Measurements from ENCODE around the gene PXMP2. TPM values are rescaled to one million over a fixed set of nuclear protein-coding genes. Genes with fewer than 3 reads are reported as not detected.
A peak's percentile ranks its signal among the peaks of the same experiment; 100 is the strongest.

The PXMP2 gene
- total RNA-seq, 1 donor from 2014 or later, result 24.6 TPM

- H3K9me3 Mint-ChIP-seq, result no peaks in the 10 kb centered on the region
- H3K27ac Mint-ChIP-seq, result peak overlapping the region; percentile 45
- H3K36me3 Mint-ChIP-seq (ENCODE audit: low read depth), result peaks cover 81% of the 10 kb centered on the region
- H3K4me1 Mint-ChIP-seq, result peaks cover 4% of the 10 kb centered on the region
- DNase-seq, result no peak
- no peaks in the 10 kb centered on the region for H3K27me3 Mint-ChIP-seq
- H3K4me3 Mint-ChIP-seq, result no peak overlapping the region
- intact Hi-C loops (cut with micrococcal nuclease), result no loop called here
These were observed 42.3 kb downstream of the PXMP2 start for GRCh38 chr12:132729541-132730320.

DNA sequence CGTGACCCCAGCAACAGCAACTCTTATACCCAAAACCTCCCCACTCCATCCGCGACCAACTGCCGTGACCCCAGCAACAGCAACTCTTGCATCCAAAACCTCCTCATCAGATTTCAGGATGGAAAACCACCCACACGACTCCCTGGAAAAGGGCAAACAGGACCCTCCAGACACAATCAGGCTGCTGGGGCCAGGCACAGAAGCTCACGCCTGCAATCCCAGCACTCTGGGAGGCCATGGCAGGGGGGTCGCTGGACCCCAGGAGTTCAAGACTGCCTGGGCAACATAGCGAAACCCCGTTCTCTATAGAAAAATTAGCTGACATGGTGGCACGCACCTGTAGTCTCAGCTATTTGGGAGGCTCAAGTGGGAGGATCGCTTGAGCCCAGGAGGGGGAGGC lies 43.0 kb downstream of the PXMP2 start:
- H3K9me3 Mint-ChIP-seq, result no peaks in the 10 kb centered on the region
- no peaks in the 10 kb centered on the region for H3K27me3 Mint-ChIP-seq
- H3K27ac Mint-ChIP-seq, result peak overlapping the region; percentile 45
- H3K4me1 Mint-ChIP-seq, result peaks cover 4% of the 10 kb centered on the region
- H3K36me3 Mint-ChIP-seq (ENCODE audit: low read depth), result peaks cover 83% of the 10 kb centered on the region
- no peak overlapping the region for H3K4me3 Mint-ChIP-seq
- no peak for DNase-seq
- intact Hi-C loops (cut with micrococcal nuclease), result no loop called here

DNA sequence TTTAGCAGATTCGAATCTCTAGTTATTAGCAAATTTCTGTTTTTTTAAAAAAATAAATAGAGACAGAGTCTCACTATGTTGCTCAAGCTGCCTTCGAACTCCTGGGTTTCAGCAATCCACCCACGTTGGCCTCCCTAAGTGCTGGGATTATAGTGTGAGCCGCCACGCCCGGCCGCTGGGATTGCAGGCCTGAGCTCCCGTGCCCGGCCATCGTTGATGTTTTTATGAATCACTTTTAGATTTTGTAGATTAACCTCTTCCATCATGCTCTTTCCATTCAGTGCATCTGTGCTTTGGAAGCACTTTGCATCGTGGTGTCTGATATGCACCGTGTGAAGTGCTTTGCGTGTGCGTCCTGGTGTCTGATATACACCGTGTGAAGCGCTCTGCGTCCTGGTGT lies 44.2 kb downstream of the PXMP2 start:
- Mint-ChIP-seq H3K4me1 (peaks cover 4% of the 10 kb centered on the region), H3K9me3 (no peaks in the 10 kb centered on the region), H3K27ac (no peak overlapping the region), H3K27me3 (no peaks in the 10 kb centered on the region), H3K4me3 (no peak overlapping the region), H3K36me3 (ENCODE audit: low read depth) (peaks cover 82% of the 10 kb centered on the region)
- intact Hi-C loops (cut with micrococcal nuclease), result no loop called here
- DNase-seq, result no peak

GRCh38 chr12:132734206-132734605 lies 46.8 kb downstream of the PXMP2 start:
- H3K4me1 Mint-ChIP-seq, result peaks cover 4% of the 10 kb centered on the region
- no peaks in the 10 kb centered on the region for H3K9me3 Mint-ChIP-seq
- intact Hi-C loops (cut with micrococcal nuclease), result no loop called here
- peaks cover 79% of the 10 kb centered on the region for H3K36me3 Mint-ChIP-seq (ENCODE audit: low read depth)
- DNase-seq, result no peak
- no peak overlapping the region for H3K4me3 Mint-ChIP-seq
- H3K27me3 Mint-ChIP-seq, result no peaks in the 10 kb centered on the region
- H3K27ac Mint-ChIP-seq, result no peak overlapping the region

DNA sequence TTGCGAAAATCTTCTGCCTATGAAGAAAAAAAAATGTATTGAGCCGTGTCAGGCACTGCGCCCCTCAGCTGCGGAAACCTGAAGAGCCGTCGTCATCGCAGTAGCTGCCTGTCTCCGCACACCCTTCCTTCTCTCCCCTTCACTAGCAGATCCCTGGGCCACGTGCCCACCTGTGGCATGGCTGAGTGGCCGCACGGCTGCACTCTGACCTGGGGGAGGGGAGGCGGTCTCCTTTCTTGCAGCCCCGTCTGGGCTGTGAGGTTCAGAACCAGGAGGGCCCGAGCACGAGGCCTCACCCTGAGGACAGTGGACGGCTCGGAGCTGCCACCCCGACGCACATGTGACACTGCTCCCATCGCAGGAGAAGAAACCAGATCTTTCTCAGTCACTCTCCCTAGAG lies 48.1 kb downstream of the PXMP2 start:
- Mint-ChIP-seq H3K27ac (no peak overlapping the region), H3K27me3 (no peaks in the 10 kb centered on the region), H3K9me3 (no peaks in the 10 kb centered on the region), H3K4me3 (no peak overlapping the region), H3K36me3 (ENCODE audit: low read depth) (peaks cover 81% of the 10 kb centered on the region), H3K4me1 (no peaks in the 10 kb centered on the region)
- intact Hi-C loops (cut with micrococcal nuclease), result no loop called here
- no peak for DNase-seq

- DNase-seq, result no peak
- Mint-ChIP-seq H3K27me3 (no peaks in the 10 kb centered on the region), H3K9me3 (no peaks in the 10 kb centered on the region), H3K4me1 (no peaks in the 10 kb centered on the region), H3K4me3 (no peak overlapping the region), H3K36me3 (ENCODE audit: low read depth) (peaks cover 83% of the 10 kb centered on the region), H3K27ac (no peak overlapping the region)
- intact Hi-C loops (cut with micrococcal nuclease), result no loop called here
These were observed 49.0 kb downstream of the PXMP2 start for GRCh38 chr12:132736378-132736777.

- DNase-seq, result no peak
- Mint-ChIP-seq H3K27me3 (no peaks in the 10 kb centered on the region), H3K27ac (no peak overlapping the region), H3K4me1 (no peaks in the 10 kb centered on the region), H3K36me3 (ENCODE audit: low read depth) (peaks cover 82% of the 10 kb centered on the region), H3K4me3 (no peak overlapping the region), H3K9me3 (no peaks in the 10 kb centered on the region)
- intact Hi-C loops (cut with micrococcal nuclease), result no loop called here
These were observed 49.5 kb downstream of the PXMP2 start for GRCh38 chr12:132736913-132737312.

- H3K4me1 Mint-ChIP-seq, result peaks cover 8% of the 10 kb centered on the region
- H3K4me3 Mint-ChIP-seq, result no peak overlapping the region
- H3K9me3 Mint-ChIP-seq, result peaks cover 7% of the 10 kb centered on the region
- no peak overlapping the region for H3K27ac Mint-ChIP-seq
- no peak for DNase-seq
- peaks cover 82% of the 10 kb centered on the region for H3K36me3 Mint-ChIP-seq (ENCODE audit: low read depth)
- H3K27me3 Mint-ChIP-seq, result no peaks in the 10 kb centered on the region
- intact Hi-C loops (cut with micrococcal nuclease), result no loop called here
These were observed 52.4 kb downstream of the PXMP2 start for GRCh38 chr12:132739600-132740312.

GRCh38 chr12:132740313-132740646 lies 52.9 kb downstream of the PXMP2 start:
- Mint-ChIP-seq H3K27ac (no peak overlapping the region), H3K9me3 (peaks cover 7% of the 10 kb centered on the region), H3K36me3 (ENCODE audit: low read depth) (peaks cover 82% of the 10 kb centered on the region), H3K27me3 (no peaks in the 10 kb centered on the region), H3K4me1 (peaks cover 8% of the 10 kb centered on the region), H3K4me3 (no peak overlapping the region)
- intact Hi-C loops (cut with micrococcal nuclease), result no loop called here
- no peak for DNase-seq

DNA sequence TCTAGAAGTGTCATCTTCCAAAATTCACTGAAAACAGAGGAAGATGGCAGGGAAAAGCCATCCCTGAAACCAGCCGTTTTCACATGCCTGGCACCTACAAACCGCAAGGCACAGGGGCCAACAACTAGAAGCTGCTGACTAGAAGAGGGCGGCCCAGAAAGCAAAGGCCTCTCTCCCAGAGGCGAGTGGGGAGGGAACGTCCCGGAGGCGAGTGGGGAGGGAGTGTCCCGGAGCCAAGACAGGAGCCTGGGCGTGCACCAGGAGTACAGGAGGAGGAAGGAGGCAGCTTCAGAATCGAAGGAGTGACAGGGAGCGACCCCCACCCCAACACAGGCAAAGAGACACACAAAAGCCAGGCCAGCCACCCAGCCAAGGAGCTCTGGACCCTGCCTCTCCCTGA lies 53.3 kb downstream of the PXMP2 start:
- peaks cover 7% of the 10 kb centered on the region for H3K9me3 Mint-ChIP-seq
- peaks cover 8% of the 10 kb centered on the region for H3K4me1 Mint-ChIP-seq
- peaks cover 82% of the 10 kb centered on the region for H3K36me3 Mint-ChIP-seq (ENCODE audit: low read depth)
- DNase-seq, result no peak
- H3K4me3 Mint-ChIP-seq, result no peak overlapping the region
- intact Hi-C loops (cut with micrococcal nuclease), result no loop called here
- H3K27ac Mint-ChIP-seq, result no peak overlapping the region
- no peaks in the 10 kb centered on the region for H3K27me3 Mint-ChIP-seq

DNA sequence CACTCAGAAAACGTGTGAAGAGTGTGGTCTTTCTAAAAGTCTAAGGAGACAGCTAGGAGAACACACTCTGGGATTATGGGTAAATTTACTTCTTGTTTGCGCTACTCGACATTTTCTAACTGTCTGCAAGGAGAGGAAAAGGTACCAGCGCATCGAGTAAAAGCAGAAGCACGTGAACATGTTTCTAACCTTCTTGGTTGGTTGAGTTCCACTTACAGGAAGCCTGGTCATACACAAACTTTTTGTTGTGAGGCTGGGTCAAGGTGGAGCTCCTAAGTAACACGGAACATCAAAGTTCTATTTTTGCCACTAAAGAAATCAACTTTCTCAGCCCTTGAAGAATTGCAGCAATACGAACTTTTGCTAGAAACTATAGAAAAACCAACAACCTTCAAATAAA lies 54.2 kb downstream of the PXMP2 start:
- Mint-ChIP-seq H3K9me3 (peaks cover 7% of the 10 kb centered on the region), H3K4me3 (no peak overlapping the region), H3K4me1 (peaks cover 8% of the 10 kb centered on the region), H3K27me3 (no peaks in the 10 kb centered on the region), H3K27ac (no peak overlapping the region), H3K36me3 (ENCODE audit: low read depth) (peaks cover 81% of the 10 kb centered on the region)
- no peak for DNase-seq
- intact Hi-C loops (cut with micrococcal nuclease), result no loop called here

DNA sequence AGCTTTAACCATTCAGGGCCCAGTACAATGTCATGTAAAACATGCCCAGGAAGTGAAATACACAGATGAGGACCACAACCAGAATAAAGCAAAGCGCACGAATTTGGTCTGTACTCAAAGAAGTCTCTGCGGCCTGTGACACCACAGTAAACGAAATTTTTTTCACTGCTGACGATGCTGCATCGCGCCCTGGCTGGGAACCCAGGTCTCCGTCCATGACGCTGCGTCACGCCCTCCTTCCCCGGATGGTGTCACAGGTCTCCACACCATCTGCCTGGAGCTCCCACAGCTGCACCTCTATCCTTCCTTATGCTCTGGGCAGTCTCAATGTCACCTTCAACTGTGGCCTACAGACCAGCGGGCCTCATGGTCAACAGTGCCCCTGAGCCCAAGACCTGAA lies 56.4 kb downstream of the PXMP2 start:
- peaks cover 86% of the 10 kb centered on the region for H3K36me3 Mint-ChIP-seq (ENCODE audit: low read depth)
- no peak overlapping the region for H3K27ac Mint-ChIP-seq
- peaks cover 7% of the 10 kb centered on the region for H3K9me3 Mint-ChIP-seq
- intact Hi-C loops (cut with micrococcal nuclease), result no loop called here
- H3K27me3 Mint-ChIP-seq, result no peaks in the 10 kb centered on the region
- H3K4me3 Mint-ChIP-seq, result no peak overlapping the region
- no peak for DNase-seq
- H3K4me1 Mint-ChIP-seq, result peaks cover 8% of the 10 kb centered on the region

GRCh38 chr12:132746613-132747012 lies 59.2 kb downstream of the PXMP2 start:
- Mint-ChIP-seq H3K27ac (no peak overlapping the region), H3K4me3 (no peak overlapping the region), H3K9me3 (peaks cover 7% of the 10 kb centered on the region), H3K4me1 (peaks cover 8% of the 10 kb centered on the region), H3K27me3 (no peaks in the 10 kb centered on the region), H3K36me3 (ENCODE audit: low read depth) (peaks cover 78% of the 10 kb centered on the region)
- no peak for DNase-seq
- intact Hi-C loops (cut with micrococcal nuclease), result no loop called here

GRCh38 chr12:132747395-132747794 lies 60.0 kb downstream of the PXMP2 start:
- H3K36me3 Mint-ChIP-seq (ENCODE audit: low read depth), result peaks cover 74% of the 10 kb centered on the region
- peak overlapping the region; percentile 56 for H3K27ac Mint-ChIP-seq

More at GRCh38 chr12:132747395-132747794, 60.0 kb downstream of the PXMP2 start:
- no peak overlapping the region for H3K4me3 Mint-ChIP-seq
- no peaks in the 10 kb centered on the region for H3K27me3 Mint-ChIP-seq
- DNase-seq, result no peak
- peaks cover 8% of the 10 kb centered on the region for H3K4me1 Mint-ChIP-seq
- intact Hi-C loops (cut with micrococcal nuclease), result no loop called here
- H3K9me3 Mint-ChIP-seq, result peaks cover 7% of the 10 kb centered on the region

Measured in activated CD4-positive, alpha-beta T cell treated with anti-CD3 and anti-CD28 coated beads, Interleukin-2, amount 10 ng/mL, durations not matched to agents 24 days and 14 days (primary cell).